SU-DHL-6 (cell line): Measurements from ENCODE around the gene GABRD.

Experiments used
- H2AFZ ChIP-seq: fragments of 200-600 bp; sonication (generic); 2 replicates; pipeline ENCODE4 v1.6.1; 2014; ENCODE audit warnings: low read depth, mild to moderate bottlenecking, moderate library complexity, mixed read lengths, antibody characterized with exemption, low read length; ENCODE audit not compliant: severe bottlenecking
- H3F3A ChIP-seq: fragments of 200-600 bp; shearing (Covaris generic); 2 replicates; pipeline ENCODE4 v1.6.0; 2016; ENCODE audit warnings: antibody characterized with exemption, mild to moderate bottlenecking; ENCODE audit not compliant: insufficient read depth
- H3K27ac ChIP-seq: fragments of 200-600 bp; sonication (generic); 2 replicates; pipeline ENCODE4 v1.5.1; 2016; ENCODE audit warnings: low read depth, mild to moderate bottlenecking, low read length, moderate library complexity, mixed read lengths
- H3K27me3 ChIP-seq: fragments of 200-600 bp; sonication (generic), shearing (Covaris generic); 2 replicates; pipeline ENCODE4 v1.6.0; 2014; ENCODE audit warnings: mild to moderate bottlenecking, low read length
- H3K36me3 ChIP-seq: fragments of 200-600 bp; sonication (generic); 2 replicates; pipeline ENCODE4 v1.6.1; 2014; ENCODE audit warnings: mild to moderate bottlenecking, low read length, mixed read lengths
- H3K4me2 ChIP-seq: fragments of 300-600, 200-600 bp; shearing (Covaris generic), sonication (generic); 2 replicates; pipeline ENCODE4 v1.6.0; 2014; ENCODE audit warnings: low read length, low read depth, mild to moderate bottlenecking; ENCODE audit not compliant: poor library complexity, severe bottlenecking
- H3K4me3 ChIP-seq: fragments of 200-600 bp; sonication (generic); 2 replicates; pipeline ENCODE4 v1.5.1; 2014; ENCODE audit warnings: antibody characterized with exemption, low read length, mild to moderate bottlenecking, mixed read lengths; ENCODE audit not compliant: insufficient read depth, poor library complexity, severe bottlenecking
- H3K79me2 ChIP-seq: fragments of 200-600 bp; sonication (generic); 2 replicates; pipeline ENCODE4 v1.6.1; 2014; ENCODE audit warnings: mild to moderate bottlenecking, low read length, moderate library complexity; ENCODE audit not compliant: insufficient read depth
- H3K9ac ChIP-seq: fragments of 200-600 bp; sonication (generic); 2 replicates; pipeline ENCODE4 v1.7.0; 2014; ENCODE audit warnings: mild to moderate bottlenecking, low read length
- H3K9me2 ChIP-seq: fragments of 200-600 bp; sonication (generic); replicated peaks from 2 replicates; pipeline ENCODE4 v1.6.1; 2014; ENCODE audit warnings: low read length; ENCODE audit not compliant: insufficient read depth
- H3K9me3 ChIP-seq: fragments of 200-600 bp; sonication (generic); 2 replicates; pipeline ENCODE4 v1.6.1; 2014; ENCODE audit warnings: low read length, mixed read lengths; ENCODE audit not compliant: insufficient read depth
- H4K20me1 ChIP-seq: fragments of 200-600 bp; sonication (generic); 2 replicates; pipeline ENCODE4 v1.6.1; 2014; ENCODE audit warnings: low read depth, mild to moderate bottlenecking, antibody characterized with exemption, low read length, moderate library complexity, mixed read lengths
- EZH2phosphoT487 ChIP-seq: fragments of 200-600 bp; sonication (generic), shearing (Covaris generic); conservative IDR thresholded peaks from 2 replicates; pipeline ENCODE4 v1.6.1; 2018; ENCODE audit warnings: mild to moderate bottlenecking, antibody characterized with exemption, low read length, moderate library complexity, mixed read lengths
- TF ChIP-seq, protein P1 (sequence below): fragments of 200-600 bp; sonication (generic); IDR thresholded peaks from one replicate; pipeline ENCODE4 v1.5.1; 2017; ENCODE audit warnings: antibody characterized with exemption, mild to moderate bottlenecking, low read length, moderate library complexity; ENCODE audit not compliant: insufficient read depth, poor library complexity, severe bottlenecking

Gene GABRD

DNA sequence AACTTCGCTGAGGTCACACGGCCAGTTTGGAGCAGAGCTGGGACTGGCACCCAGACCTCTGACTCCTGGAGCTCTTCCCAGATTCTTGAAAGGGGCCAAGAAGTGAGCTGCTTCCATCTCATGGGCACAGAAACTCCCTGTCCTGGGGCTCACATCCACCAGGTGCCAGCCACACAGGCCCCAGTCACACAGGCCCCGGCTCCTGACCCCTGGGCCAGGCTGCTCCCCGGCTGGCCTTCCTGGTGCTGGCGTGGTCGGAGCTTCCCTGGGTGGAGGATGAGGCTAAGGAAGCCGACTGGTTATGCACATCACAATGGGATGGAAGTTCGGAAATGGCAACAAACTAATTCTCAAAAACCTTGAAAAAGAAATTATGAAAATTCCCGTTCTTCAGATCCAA lies 3.0 kb upstream of the GABRD start:
- H3K27me3 ChIP-seq = no peaks in the 10 kb centered on the region
- TF ChIP-seq, protein P1, sequence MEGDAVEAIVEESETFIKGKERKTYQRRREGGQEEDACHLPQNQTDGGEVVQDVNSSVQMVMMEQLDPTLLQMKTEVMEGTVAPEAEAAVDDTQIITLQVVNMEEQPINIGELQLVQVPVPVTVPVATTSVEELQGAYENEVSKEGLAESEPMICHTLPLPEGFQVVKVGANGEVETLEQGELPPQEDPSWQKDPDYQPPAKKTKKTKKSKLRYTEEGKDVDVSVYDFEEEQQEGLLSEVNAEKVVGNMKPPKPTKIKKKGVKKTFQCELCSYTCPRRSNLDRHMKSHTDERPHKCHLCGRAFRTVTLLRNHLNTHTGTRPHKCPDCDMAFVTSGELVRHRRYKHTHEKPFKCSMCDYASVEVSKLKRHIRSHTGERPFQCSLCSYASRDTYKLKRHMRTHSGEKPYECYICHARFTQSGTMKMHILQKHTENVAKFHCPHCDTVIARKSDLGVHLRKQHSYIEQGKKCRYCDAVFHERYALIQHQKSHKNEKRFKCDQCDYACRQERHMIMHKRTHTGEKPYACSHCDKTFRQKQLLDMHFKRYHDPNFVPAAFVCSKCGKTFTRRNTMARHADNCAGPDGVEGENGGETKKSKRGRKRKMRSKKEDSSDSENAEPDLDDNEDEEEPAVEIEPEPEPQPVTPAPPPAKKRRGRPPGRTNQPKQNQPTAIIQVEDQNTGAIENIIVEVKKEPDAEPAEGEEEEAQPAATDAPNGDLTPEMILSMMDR = no peak
- no peak for TF ChIP-seq EZH2phosphoT487
- H2AFZ ChIP-seq = no peak overlapping the region
- H3K9ac ChIP-seq = no peak overlapping the region
- H3F3A ChIP-seq = no peaks in the 10 kb centered on the region
- H3K4me2 ChIP-seq = no peak overlapping the region
- no peaks in the 10 kb centered on the region for H3K79me2 ChIP-seq
- no peaks in the 10 kb centered on the region for H3K9me3 ChIP-seq
- no peaks in the 10 kb centered on the region for H4K20me1 ChIP-seq
- H3K4me3 ChIP-seq = no peak overlapping the region
- no peaks in the 10 kb centered on the region for H3K9me2 ChIP-seq
- H3K27ac ChIP-seq = no peak overlapping the region
- no peaks in the 10 kb centered on the region for H3K36me3 ChIP-seq

DNA sequence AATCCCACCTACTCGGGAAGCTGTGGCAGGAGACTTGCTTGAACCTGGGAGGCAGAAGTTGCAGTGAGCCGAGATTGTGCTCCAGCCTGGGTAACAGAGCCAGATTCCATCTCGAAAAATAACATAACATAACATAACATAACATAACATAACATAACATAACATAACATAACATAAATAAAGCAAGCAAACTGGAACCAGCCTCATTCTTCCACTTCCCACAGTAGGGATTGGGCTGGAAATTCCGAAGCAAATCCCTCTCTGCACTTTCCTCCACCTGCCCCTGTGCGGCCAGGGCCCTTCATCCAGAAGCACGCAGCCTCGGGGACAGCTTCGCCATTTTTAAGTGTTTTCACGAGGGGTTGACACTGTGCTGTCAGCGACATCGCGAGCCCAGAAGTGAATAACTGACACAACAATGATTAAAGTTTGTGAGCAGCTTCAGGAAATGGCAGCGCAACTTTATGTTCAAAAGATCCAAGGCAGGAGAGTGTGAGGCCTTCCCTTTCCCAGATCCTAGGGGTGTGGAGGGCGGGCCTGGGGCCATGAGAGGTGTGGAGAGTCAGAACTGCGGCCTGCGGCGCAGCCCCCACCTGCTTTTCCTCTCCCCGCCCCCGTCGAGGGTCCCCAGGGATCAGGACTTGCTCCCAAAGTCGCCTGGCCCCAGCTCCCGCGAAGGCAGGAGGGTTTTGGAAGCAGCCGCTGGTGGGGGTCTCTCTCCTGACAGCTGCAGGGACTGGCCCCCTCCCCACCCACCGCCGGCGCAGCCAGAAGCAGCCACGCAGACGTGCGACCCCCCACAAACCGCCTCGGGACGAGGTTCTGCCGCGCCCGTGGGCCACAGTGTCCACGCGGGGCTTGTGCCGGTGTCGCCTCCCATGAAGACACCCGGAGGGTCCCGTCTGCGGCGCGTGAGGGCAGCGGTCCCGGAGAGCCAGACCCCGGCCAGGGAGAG lies 651 bp upstream of the GABRD start:
- H3K9ac ChIP-seq = no peak overlapping the region
- no peak overlapping the region for H3K4me2 ChIP-seq
- TF ChIP-seq, protein P1 = no peak
- TF ChIP-seq EZH2phosphoT487 = no peak
- no peak overlapping the region for H2AFZ ChIP-seq
- H3K9me3 ChIP-seq = no peaks in the 10 kb centered on the region
- H3K27ac ChIP-seq = no peak overlapping the region
- H3K27me3 ChIP-seq = no peaks in the 10 kb centered on the region
- no peaks in the 10 kb centered on the region for H3K9me2 ChIP-seq
- H3K36me3 ChIP-seq = no peaks in the 10 kb centered on the region
- H3K4me3 ChIP-seq = no peak overlapping the region
- no peaks in the 10 kb centered on the region for H3F3A ChIP-seq
- no peaks in the 10 kb centered on the region for H3K79me2 ChIP-seq
- H4K20me1 ChIP-seq = no peaks in the 10 kb centered on the region

GRCh38 chr1:2019571-2020309 lies 595 bp downstream of the GABRD start:
- H3K4me3 ChIP-seq = no peak overlapping the region
- H3K27me3 ChIP-seq = no peaks in the 10 kb centered on the region
- H3K79me2 ChIP-seq = no peaks in the 10 kb centered on the region
- H3K9ac ChIP-seq = no peak overlapping the region
- H3K9me2 ChIP-seq = no peaks in the 10 kb centered on the region
- TF ChIP-seq EZH2phosphoT487 = no peak
- TF ChIP-seq, protein P1 = no peak
- no peak overlapping the region for H2AFZ ChIP-seq
- H3K9me3 ChIP-seq = no peaks in the 10 kb centered on the region
- H3K4me2 ChIP-seq = no peak overlapping the region
- no peaks in the 10 kb centered on the region for H4K20me1 ChIP-seq
- no peaks in the 10 kb centered on the region for H3F3A ChIP-seq
- H3K27ac ChIP-seq = no peak overlapping the region
- no peaks in the 10 kb centered on the region for H3K36me3 ChIP-seq
